SK-N-SH (cell line): ENCODE results near the gene BCL2L13. TPM values are rescaled to one million over a fixed set of nuclear protein-coding genes. Genes with fewer than 3 reads are reported as not detected.

Source experiments
- CTCF ChIA-PET: fragments of 300-600, 350-600 bp; formaldehyde crosslinking; extraction: SDS; loops from one replicate; lab custom pipeline; 2021; lab: Yijun Ruan, JAX
- POLR2A ChIA-PET: fragments of 350-600 bp; sonication (Branson Sonifier 250); formaldehyde crosslinking; extraction: SDS; loops from one replicate; lab custom pipeline; 2020; ENCODE audit warnings: antibody characterized with exemption, inconsistent platforms; lab: Yijun Ruan, JAX
- DNase-seq: peaks from one replicate; pipeline ENCODE4 v3.0.0; 2012
- H2AFZ ChIP-seq: fragments of 200-600 bp; sonication (generic); 2 replicates; pipeline ENCODE4 v1.8.1; 2016; ENCODE audit warnings: antibody characterized with exemption, mild to moderate bottlenecking, low read depth
- H3F3A ChIP-seq: fragments of 200-600 bp; sonication (generic); replicated peaks from 2 replicates; pipeline ENCODE3; 2016; ENCODE audit warnings: antibody characterized with exemption, mild to moderate bottlenecking; ENCODE audit not compliant: insufficient read depth
- H3K27ac ChIP-seq, 2 experiments: fragments of 200-500 bp in 1 of 2; fragments of 200-600 bp in 1 of 2; sonication (Bioruptor generic) in 1 of 2; sonication (generic), shearing (Covaris generic) in 1 of 2; 2 replicates each; pipeline versions ENCODE4 v1.5.1 to v1.6.1; 2014 to 2016; ENCODE audit warnings: low read depth in 2 of 2, inconsistent platforms in 1 of 2, low read length in 1 of 2, mild to moderate bottlenecking in 1 of 2, mixed read lengths in 1 of 2
- H3K27me3 ChIP-seq: fragments of 200-600 bp; sonication (generic), shearing (Covaris generic); 2 replicates; pipeline ENCODE4 v1.6.1; 2016; ENCODE audit warnings: mixed run types; ENCODE audit not compliant: insufficient read depth
- H3K36me3 ChIP-seq, 2 experiments: fragments of 200-500 bp in 1 of 2; fragments of 200-600 bp in 1 of 2; sonication (Bioruptor generic) in 1 of 2; sonication (generic) in 1 of 2; replicated peaks in 1 of 2; 2 replicates each; pipeline versions ENCODE3 to v1.5.1; 2014 to 2016; ENCODE audit warnings: low read length in 1 of 2, mild to moderate bottlenecking in 1 of 2; ENCODE audit not compliant: insufficient read depth in 2 of 2, control insufficient read depth in 1 of 2
- H3K4me1 ChIP-seq, 2 experiments: fragments of 200-500 bp in 1 of 2; fragments of 200-600 bp in 1 of 2; sonication (Bioruptor generic) in 1 of 2; sonication (generic), shearing (Covaris generic) in 1 of 2; 2 replicates each; pipeline versions ENCODE4 v1.5.1 to v1.6.1; 2014 to 2016; ENCODE audit warnings: low read depth in 1 of 2, low read length in 1 of 2, mixed run types in 1 of 2; ENCODE audit not compliant: insufficient read depth in 2 of 2, control insufficient read depth in 1 of 2
- H3K4me2 ChIP-seq: fragments of 200-600 bp; sonication (generic), shearing (Covaris generic); 2 replicates; pipeline ENCODE4 v1.6.1; 2017; ENCODE audit warnings: mixed run types
- H3K4me3 ChIP-seq, 2 experiments: fragments of 200-500 bp in 1 of 2; fragments of 200-600 bp in 1 of 2; sonication (Bioruptor generic) in 1 of 2; sonication (generic), shearing (Covaris generic) in 1 of 2; 2 replicates each; pipeline versions ENCODE4 v1.5.1 to v1.8.1; 2014 to 2016; ENCODE audit warnings: low read depth in 2 of 2, inconsistent platforms in 1 of 2, low read length in 1 of 2, mild to moderate bottlenecking in 1 of 2, mixed read lengths in 1 of 2, moderate library complexity in 1 of 2
- H3K79me2 ChIP-seq: fragments of 200-600 bp; sonication (generic); 2 replicates; pipeline ENCODE4 v1.8.1; 2017; ENCODE audit warnings: mild to moderate bottlenecking; ENCODE audit not compliant: insufficient read depth
- H3K9ac ChIP-seq: fragments of 200-600 bp; sonication (generic); 2 replicates; pipeline ENCODE4 v1.6.1; 2017; ENCODE audit warnings: mixed run types
- H3K9me2 ChIP-seq: fragments of 200-600 bp; sonication (generic); 2 replicates; pipeline ENCODE4 v1.6.1; 2017; ENCODE audit warnings: mixed run types
- H3K9me3 ChIP-seq: fragments of 200-600 bp; sonication (generic); 2 replicates; pipeline ENCODE4 v1.6.1; 2017; ENCODE audit warnings: mixed run types, mild to moderate bottlenecking, moderate library complexity
- H4K20me1 ChIP-seq: fragments of 200-600 bp; sonication (generic); 2 replicates; pipeline ENCODE4 v1.6.1; 2017; ENCODE audit warnings: mild to moderate bottlenecking, mixed run types; ENCODE audit not compliant: insufficient read depth
- ELF1 ChIP-seq: IDR thresholded peaks from 2 replicates; pipeline ENCODE4 v1.4.0; 2012
- EP300 ChIP-seq, 2 experiments: IDR thresholded peaks; 2 replicates each; pipeline versions ENCODE4 v1.4.0 to v1.6.1; 2012; ENCODE audit warnings: borderline replicate concordance in 1 of 2, low read depth in 1 of 2, low read length in 1 of 2
- EZH2phosphoT487 ChIP-seq: fragments of 200-600 bp; sonication (generic); IDR thresholded peaks from 2 replicates; pipeline ENCODE4 v1.6.1; 2017; ENCODE audit warnings: low read depth, mixed run types, mild to moderate bottlenecking, antibody characterized with exemption, moderate library complexity, borderline replicate concordance
- FOXJ3 ChIP-seq: sonication (generic); formaldehyde crosslinking; IDR thresholded peaks from 2 replicates; pipeline ENCODE4 v1.5.1; 2020; ENCODE audit warnings: mild to moderate bottlenecking, missing genetic modification reagents
- GABPA ChIP-seq: IDR thresholded peaks from 2 replicates; pipeline ENCODE4 v1.4.0; 2012; ENCODE audit warnings: low read depth, mild to moderate bottlenecking
- GATA2 ChIP-seq: sonication (generic); formaldehyde crosslinking; IDR thresholded peaks from 2 replicates; pipeline ENCODE4 v1.5.0; 2020; ENCODE audit warnings: mild to moderate bottlenecking, missing genetic modification reagents
- IRF3 ChIP-seq: fragments of 150-350 bp; IDR thresholded peaks from 2 replicates; pipeline ENCODE4 v1.6.1; 2016; ENCODE audit warnings: mild to moderate bottlenecking, low read depth, low read length
- JUND ChIP-seq: IDR thresholded peaks from 2 replicates; pipeline ENCODE4 v1.4.0; 2012
- MEF2A ChIP-seq: IDR thresholded peaks from 2 replicates; pipeline ENCODE4 v1.4.0; 2012; ENCODE audit warnings: low read depth, borderline replicate concordance
- NFIC ChIP-seq: IDR thresholded peaks from 2 replicates; pipeline ENCODE4 v1.4.0; 2012; ENCODE audit warnings: borderline replicate concordance
- POLR2AphosphoS5 ChIP-seq: IDR thresholded peaks from 2 replicates; pipeline ENCODE4 v1.6.1; 2012; ENCODE audit warnings: low read depth, low read length
- RCOR1 ChIP-seq: fragments of 150-350 bp; IDR thresholded peaks from 2 replicates; pipeline ENCODE4 v1.6.1; 2017; ENCODE audit warnings: antibody characterized with exemption, low read length
- REST ChIP-seq: IDR thresholded peaks from 2 replicates; pipeline ENCODE4 v1.6.1; 2012; ENCODE audit warnings: mild to moderate bottlenecking, low read depth, low read length, moderate library complexity
- RFX5 ChIP-seq: IDR thresholded peaks from 2 replicates; pipeline ENCODE4 v1.6.1; 2012; ENCODE audit warnings: mild to moderate bottlenecking, improper control_type of control experiment, low read length
- RXRA ChIP-seq: IDR thresholded peaks from 2 replicates; pipeline ENCODE4 v1.4.0; 2012; ENCODE audit warnings: low read depth, mild to moderate bottlenecking, borderline replicate concordance
- SMC3 ChIP-seq: IDR thresholded peaks from 2 replicates; pipeline ENCODE4 v1.6.1; 2012; ENCODE audit warnings: low read depth, low read length, improper control_type of control experiment
- TCF12 ChIP-seq: IDR thresholded peaks from 2 replicates; pipeline ENCODE4 v1.4.0; 2012
- YY1 ChIP-seq: IDR thresholded peaks from 2 replicates; pipeline ENCODE4 v1.4.0; 2012; ENCODE audit warnings: low read depth, mild to moderate bottlenecking
- WGBS: methylation state at CpG from one replicate; pipeline ENCODE4 v1.1.6; 2017; ENCODE audit warnings: low lambda C conversion rate; 5-methylcytosine and 5-hydroxymethylcytosine counted together
- polyA plus RNA-seq, 3 experiments: library from polyadenylated mRNA; depleted of rRNA; stranded (reverse); fragments of >200 nt; gene quantifications; 2 replicates each; pipeline ENCODE4 v1.2.3, GENCODE V29; 2012
- TF ChIP-seq, protein P1 (sequence below): fragments of 200-600 bp; sonication (generic); IDR thresholded peaks from 2 replicates; pipeline ENCODE4 v1.6.1; 2017; ENCODE audit warnings: antibody characterized with exemption, mild to moderate bottlenecking, moderate library complexity
- TF ChIP-seq, protein P2 (sequence below): IDR thresholded peaks from 2 replicates; pipeline ENCODE4 v1.4.0; 2012; ENCODE audit warnings: low read depth, borderline replicate concordance

BCL2L13 gene
- polyA plus RNA-seq, 1 of the 3 experiments (the other 2 are of a cell fraction): 37.1 TPM

DNA sequence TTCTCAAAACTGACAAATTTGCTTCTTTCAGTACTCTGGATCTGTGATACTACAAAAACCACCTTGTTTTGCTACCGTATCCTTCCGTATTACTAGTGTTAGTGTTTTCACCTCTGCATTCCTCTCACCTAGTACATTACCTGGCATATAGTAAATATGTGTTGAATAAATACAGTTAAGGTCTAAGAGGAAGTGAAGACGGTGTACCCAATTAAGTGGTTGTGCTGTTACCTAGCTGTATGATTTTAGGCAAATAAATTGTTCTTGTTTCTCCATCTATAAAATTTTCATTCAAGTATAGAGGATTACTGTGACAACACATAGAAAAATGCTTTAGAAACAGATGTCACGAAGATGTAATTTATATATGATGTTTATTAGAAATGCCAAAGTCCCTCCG lies 8.9 kb downstream of the BCL2L13 start (continued):
- TF ChIP-seq, protein P1, sequence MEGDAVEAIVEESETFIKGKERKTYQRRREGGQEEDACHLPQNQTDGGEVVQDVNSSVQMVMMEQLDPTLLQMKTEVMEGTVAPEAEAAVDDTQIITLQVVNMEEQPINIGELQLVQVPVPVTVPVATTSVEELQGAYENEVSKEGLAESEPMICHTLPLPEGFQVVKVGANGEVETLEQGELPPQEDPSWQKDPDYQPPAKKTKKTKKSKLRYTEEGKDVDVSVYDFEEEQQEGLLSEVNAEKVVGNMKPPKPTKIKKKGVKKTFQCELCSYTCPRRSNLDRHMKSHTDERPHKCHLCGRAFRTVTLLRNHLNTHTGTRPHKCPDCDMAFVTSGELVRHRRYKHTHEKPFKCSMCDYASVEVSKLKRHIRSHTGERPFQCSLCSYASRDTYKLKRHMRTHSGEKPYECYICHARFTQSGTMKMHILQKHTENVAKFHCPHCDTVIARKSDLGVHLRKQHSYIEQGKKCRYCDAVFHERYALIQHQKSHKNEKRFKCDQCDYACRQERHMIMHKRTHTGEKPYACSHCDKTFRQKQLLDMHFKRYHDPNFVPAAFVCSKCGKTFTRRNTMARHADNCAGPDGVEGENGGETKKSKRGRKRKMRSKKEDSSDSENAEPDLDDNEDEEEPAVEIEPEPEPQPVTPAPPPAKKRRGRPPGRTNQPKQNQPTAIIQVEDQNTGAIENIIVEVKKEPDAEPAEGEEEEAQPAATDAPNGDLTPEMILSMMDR: no peak
- TF ChIP-seq EP300 (IDR thresholded peaks at IDR 0.05; ENCODE audit: borderline replicate concordance in 1 of 2, low read depth in 1 of 2, low read length in 1 of 2) (no peak), ELF1 (no peak), RXRA (no peak)

DNA sequence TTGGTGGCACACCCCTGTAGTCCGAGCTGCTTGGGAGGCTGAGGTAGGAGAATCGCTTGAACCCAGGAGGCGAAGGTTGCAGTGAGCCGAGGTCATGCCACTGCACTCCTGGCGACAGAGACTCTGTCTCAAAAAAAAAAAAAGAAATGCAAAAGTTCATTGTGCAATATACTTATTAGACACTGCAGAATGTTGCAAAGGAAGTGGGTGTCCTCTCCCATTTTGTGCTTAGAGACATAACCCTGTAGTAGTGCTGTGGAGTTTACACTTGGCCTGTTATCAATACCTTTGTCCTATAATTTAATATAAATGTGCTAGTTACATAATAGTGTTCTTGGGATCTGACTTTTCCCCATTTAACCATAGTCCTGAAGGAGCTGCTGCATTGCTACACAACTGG lies 9.4 kb downstream of the BCL2L13 start:
- H3K9me3 ChIP-seq: no peaks in the 10 kb centered on the region
- no peak overlapping the region for H3K4me2 ChIP-seq
- TF ChIP-seq TCF12: no peak
- TF ChIP-seq GABPA: no peak
- no peak for TF ChIP-seq FOXJ3 (CRISPR knock-in tag)
- no peak for TF ChIP-seq RXRA
- no peak for TF ChIP-seq POLR2AphosphoS5
- no peak for TF ChIP-seq REST
- no peak for TF ChIP-seq IRF3
- no peak for TF ChIP-seq NFIC
- TF ChIP-seq RCOR1: no peak
- TF ChIP-seq EP300 (IDR thresholded peaks at IDR 0.05; ENCODE audit: borderline replicate concordance in 1 of 2, low read depth in 1 of 2, low read length in 1 of 2): no peak
- TF ChIP-seq, protein P2, sequence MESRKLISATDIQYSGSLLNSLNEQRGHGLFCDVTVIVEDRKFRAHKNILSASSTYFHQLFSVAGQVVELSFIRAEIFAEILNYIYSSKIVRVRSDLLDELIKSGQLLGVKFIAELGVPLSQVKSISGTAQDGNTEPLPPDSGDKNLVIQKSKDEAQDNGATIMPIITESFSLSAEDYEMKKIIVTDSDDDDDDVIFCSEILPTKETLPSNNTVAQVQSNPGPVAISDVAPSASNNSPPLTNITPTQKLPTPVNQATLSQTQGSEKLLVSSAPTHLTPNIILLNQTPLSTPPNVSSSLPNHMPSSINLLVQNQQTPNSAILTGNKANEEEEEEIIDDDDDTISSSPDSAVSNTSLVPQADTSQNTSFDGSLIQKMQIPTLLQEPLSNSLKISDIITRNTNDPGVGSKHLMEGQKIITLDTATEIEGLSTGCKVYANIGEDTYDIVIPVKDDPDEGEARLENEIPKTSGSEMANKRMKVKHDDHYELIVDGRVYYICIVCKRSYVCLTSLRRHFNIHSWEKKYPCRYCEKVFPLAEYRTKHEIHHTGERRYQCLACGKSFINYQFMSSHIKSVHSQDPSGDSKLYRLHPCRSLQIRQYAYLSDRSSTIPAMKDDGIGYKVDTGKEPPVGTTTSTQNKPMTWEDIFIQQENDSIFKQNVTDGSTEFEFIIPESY: no peak
- no peak for TF ChIP-seq YY1
- no peak for TF ChIP-seq JUND
- TF ChIP-seq MEF2A: no peak
- TF ChIP-seq GATA2: no peak
- TF ChIP-seq EZH2phosphoT487: no peak
- no peak for TF ChIP-seq RFX5
- TF ChIP-seq, protein P1: no peak
- TF ChIP-seq SMC3: no peak
- POLR2A ChIA-PET: interaction anchor here (1.0 kb wide), 1 partner anchor 9 kb away, joined by 4 read pairs; no protein-coding TSS in a partner anchor
- no peaks in the 10 kb centered on the region for H3K27me3 ChIP-seq
- H3K9me2 ChIP-seq: no peaks in the 10 kb centered on the region
- H3K36me3 ChIP-seq: peaks cover 0 to 10% of the 10 kb centered on the region in 2 experiments
- H3K9ac ChIP-seq: no peak overlapping the region
- CTCF ChIA-PET: no interaction called here
- no peak overlapping the region for H2AFZ ChIP-seq
- H3F3A ChIP-seq: no peaks in the 10 kb centered on the region
- 96% methylated on average over 5 of the region's 5 CpGs for WGBS
- no peaks in the 10 kb centered on the region for H3K4me1 ChIP-seq
- DNase-seq: no peak
- peaks cover 79% of the 10 kb centered on the region for H3K79me2 ChIP-seq
- no peaks in the 10 kb centered on the region for H4K20me1 ChIP-seq
- H3K27ac ChIP-seq: no peak overlapping the region
- no peak overlapping the region for H3K4me3 ChIP-seq
